ENCODE data around the gene ABCA1. TPM values are rescaled to one million over a fixed set of nuclear protein-coding genes. Genes with fewer than 3 reads are reported as not detected.

The ABCA1 gene
- total RNA-seq, 2 donors from 2014 or later = 11.2 to 17.8 TPM

DNA sequence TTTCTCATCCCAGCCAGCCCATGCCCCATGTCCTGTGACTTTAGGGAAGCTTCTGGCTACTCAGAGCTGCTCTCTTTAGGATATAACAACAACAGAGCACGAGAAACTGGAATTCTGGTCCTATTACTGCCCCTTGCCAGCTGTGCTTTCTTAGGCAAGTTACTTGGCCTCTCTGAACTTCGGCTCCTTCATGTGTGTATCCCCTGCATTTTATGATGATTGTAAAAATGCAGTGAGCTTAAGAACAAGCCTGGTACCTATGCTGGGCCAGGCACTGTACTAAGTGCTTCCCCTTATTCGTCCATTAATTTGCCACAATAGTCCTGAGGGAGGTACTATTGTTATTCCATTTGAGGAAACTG is 54.5 kb downstream of the ABCA1 start:
- Histone ChIP-seq H3K27ac (peak overlapping the region; percentile 48), H3K4me1 (no peaks in the 10 kb centered on the region), H3K36me3 (no peaks in the 10 kb centered on the region), H3K9me3 (no peaks in the 10 kb centered on the region), H3K9ac (ENCODE audit: low read depth in 2 of 2, low read length in 2 of 2) (peak overlapping the region in 1 of 2 donors; percentile 39), H3K4me3 (no peak overlapping the region), H3K27me3 (no peaks in the 10 kb centered on the region)
- no peak for DNase-seq
- intact Hi-C loops (cut with DNase I) = no loop called here
- TF ChIP-seq, protein P1, sequence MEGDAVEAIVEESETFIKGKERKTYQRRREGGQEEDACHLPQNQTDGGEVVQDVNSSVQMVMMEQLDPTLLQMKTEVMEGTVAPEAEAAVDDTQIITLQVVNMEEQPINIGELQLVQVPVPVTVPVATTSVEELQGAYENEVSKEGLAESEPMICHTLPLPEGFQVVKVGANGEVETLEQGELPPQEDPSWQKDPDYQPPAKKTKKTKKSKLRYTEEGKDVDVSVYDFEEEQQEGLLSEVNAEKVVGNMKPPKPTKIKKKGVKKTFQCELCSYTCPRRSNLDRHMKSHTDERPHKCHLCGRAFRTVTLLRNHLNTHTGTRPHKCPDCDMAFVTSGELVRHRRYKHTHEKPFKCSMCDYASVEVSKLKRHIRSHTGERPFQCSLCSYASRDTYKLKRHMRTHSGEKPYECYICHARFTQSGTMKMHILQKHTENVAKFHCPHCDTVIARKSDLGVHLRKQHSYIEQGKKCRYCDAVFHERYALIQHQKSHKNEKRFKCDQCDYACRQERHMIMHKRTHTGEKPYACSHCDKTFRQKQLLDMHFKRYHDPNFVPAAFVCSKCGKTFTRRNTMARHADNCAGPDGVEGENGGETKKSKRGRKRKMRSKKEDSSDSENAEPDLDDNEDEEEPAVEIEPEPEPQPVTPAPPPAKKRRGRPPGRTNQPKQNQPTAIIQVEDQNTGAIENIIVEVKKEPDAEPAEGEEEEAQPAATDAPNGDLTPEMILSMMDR (IDR thresholded peaks at IDR 0.05) = no peak

DNA sequence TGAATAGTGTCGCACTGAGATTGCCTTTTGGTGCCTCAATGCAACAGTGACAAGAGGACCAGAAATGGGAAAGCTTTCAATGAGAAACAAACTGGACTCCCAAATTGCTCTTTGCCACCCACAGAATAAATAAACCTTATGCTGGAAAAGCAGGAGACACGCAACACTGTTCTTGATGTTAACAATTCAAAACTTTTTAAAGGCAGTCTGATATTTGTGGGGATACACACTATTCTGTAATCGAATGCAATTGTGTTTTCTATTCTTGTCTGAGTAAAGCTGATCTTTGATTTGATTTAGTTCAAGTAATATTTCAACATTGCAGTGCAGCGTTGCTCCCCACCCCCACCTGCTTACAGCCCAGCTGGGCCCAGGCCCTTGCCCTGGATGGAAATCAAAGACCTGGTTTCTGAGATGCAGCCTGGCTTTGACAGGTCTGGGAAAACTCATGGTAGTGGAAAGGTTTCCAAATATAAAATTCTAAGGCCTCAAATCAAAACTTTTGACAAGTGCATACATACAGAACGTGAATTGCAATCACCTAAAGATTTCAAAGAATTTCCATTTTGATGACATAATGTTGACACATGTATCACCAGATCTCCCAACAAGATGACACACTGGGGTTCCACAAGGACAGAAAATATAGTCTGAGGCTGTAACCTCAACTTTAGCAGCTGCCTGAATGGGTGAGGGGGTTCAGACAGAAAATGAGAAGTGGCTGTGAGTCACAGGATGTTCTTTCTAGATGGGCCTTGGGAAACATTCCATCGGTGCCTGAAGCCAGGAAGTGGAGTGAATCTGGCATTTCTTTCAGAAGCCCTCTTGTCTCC is 55.1 kb downstream of the ABCA1 start:
- Histone ChIP-seq H3K9ac (ENCODE audit: low read depth in 2 of 2, low read length in 2 of 2) (no peak overlapping the region), H3K27me3 (no peaks in the 10 kb centered on the region), H3K27ac (peak overlapping the region; percentile 48), H3K4me3 (no peak overlapping the region), H3K4me1 (no peaks in the 10 kb centered on the region), H3K36me3 (no peaks in the 10 kb centered on the region), H3K9me3 (no peaks in the 10 kb centered on the region)
- intact Hi-C loops (cut with DNase I) = no loop called here
- TF ChIP-seq, protein P1 (IDR thresholded peaks at IDR 0.05) = no peak
- peak; percentile 32 for DNase-seq

DNA sequence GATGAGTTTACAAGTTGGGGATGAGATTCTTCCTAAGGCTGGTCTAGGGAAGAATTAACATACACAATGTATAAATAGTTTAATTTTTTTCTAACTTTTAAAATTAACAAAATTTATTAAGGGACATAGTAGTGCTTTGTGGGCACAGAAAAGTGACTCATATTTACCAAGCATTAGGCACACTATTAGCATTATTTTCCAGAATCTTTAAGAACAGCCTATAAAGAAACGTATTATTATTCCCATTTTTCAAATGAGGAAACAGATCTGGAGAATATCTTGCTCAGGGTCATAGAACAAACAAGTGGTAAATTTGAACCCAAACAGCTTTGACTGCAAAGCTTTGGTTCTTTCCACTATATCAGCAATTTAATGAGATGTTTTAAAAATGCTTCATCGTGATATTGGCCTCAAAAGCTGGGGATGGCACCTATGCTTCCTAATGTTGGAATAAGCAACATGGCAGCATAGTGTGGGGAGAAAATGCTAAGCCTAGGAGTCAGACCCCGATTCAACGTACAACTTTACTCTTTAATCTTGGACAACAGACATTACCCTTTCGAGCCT is 55.9 kb downstream of the ABCA1 start:
- intact Hi-C loops (cut with DNase I) = no loop called here
- Histone ChIP-seq H3K27me3 (no peaks in the 10 kb centered on the region), H3K9me3 (no peaks in the 10 kb centered on the region), H3K4me3 (no peak overlapping the region), H3K27ac (no peak overlapping the region), H3K4me1 (no peaks in the 10 kb centered on the region), H3K36me3 (no peaks in the 10 kb centered on the region), H3K9ac (ENCODE audit: low read depth in 2 of 2, low read length in 2 of 2) (no peak overlapping the region)
- TF ChIP-seq, protein P1 (IDR thresholded peaks at IDR 0.05) = no peak
- DNase-seq = no peak

DNA sequence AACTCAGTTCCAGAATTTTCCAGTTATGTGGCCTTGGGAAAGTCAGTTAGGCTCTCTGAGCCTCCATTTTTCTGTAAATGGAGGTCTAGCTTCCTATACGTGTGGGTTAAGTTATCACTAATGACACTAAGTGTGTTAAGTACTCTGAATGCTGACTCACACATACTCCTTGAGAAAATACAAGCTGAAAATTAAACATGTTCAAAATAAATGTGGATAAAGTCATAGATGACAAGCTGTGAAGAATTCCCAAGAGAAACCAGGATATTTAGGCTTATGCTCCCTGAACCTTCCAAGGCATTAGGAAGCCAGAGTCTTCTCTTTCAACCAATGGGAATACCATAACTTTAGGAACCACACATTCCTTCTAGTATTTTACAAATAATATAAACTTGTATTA is 58.1 kb downstream of the ABCA1 start:
- no peaks in the 10 kb centered on the region for H3K9me3 ChIP-seq
- H3K36me3 ChIP-seq = no peaks in the 10 kb centered on the region
- DNase-seq = no peak
- H3K27me3 ChIP-seq = no peaks in the 10 kb centered on the region
- intact Hi-C loops (cut with DNase I) = no loop called here
- TF ChIP-seq, protein P1 (IDR thresholded peaks at IDR 0.05) = no peak
- H3K4me3 ChIP-seq = no peak overlapping the region
- H3K9ac ChIP-seq (ENCODE audit: low read depth in 2 of 2, low read length in 2 of 2) = no peak overlapping the region
- no peaks in the 10 kb centered on the region for H3K4me1 ChIP-seq
- H3K27ac ChIP-seq = peak overlapping the region; percentile 16

DNA sequence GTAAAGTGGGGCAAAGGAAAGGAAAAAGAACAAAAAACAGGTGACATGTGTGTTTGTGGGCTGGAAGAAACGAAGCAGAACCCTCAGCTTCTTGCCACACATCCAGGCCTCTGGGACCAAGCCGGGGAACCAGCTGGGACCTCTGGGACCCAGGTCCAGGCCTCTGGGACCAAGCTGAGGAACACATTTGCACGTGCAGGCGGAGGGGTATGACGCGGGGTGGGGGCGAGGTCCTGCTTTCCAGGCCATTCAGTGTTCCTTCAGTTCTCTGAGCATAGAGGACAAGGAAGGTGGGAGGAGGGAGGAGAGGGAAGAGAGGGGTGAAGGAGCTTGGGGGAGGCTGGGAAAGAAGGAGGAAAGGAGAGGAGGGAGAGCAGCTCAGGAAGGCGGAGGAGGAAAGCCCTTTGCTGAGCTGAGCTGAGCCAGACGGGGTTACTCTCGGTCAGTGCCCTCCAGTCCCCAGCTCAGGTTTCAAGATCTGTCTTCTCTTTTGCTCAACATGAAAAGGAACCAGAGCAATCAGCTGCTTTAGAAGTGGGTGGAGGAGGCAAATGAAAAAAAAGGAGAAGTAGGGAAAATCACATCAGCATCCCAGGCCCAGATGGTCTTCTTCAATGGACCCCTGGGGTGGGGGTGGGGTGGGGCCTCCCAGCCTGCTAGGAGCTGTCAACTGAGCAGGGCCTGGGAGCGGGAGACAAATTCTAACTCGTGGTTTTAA is 59.1 kb downstream of the ABCA1 start:
- TF ChIP-seq, protein P1 (IDR thresholded peaks at IDR 0.05) = no peak
- intact Hi-C loops (cut with DNase I) = no loop called here
- no peaks in the 10 kb centered on the region for H3K36me3 ChIP-seq
- DNase-seq = peak; percentile 31
- H3K27ac ChIP-seq = peak overlapping the region; percentile 16
- no peaks in the 10 kb centered on the region for H3K4me1 ChIP-seq
- no peak overlapping the region for H3K4me3 ChIP-seq
- H3K9me3 ChIP-seq = no peaks in the 10 kb centered on the region
- no peaks in the 10 kb centered on the region for H3K27me3 ChIP-seq
- H3K9ac ChIP-seq (ENCODE audit: low read depth in 2 of 2, low read length in 2 of 2) = no peak overlapping the region

Data from colonic mucosa (tissue), 4 donors.